Measurements from ENCODE around the gene KDM1B. TPM values are rescaled to one million over a fixed set of nuclear protein-coding genes. Genes with fewer than 3 reads are reported as not detected.
A peak's percentile ranks its signal among the peaks of the same experiment; 100 is the strongest.
"Not testable (repeated sequence)": the region's sequence is repeated elsewhere in the genome, so short reads cannot be mapped to it uniquely, and the experiment has no call there.

KDM1B gene
- total RNA-seq, 2 donors from 2014 or later: 7.7 to 10.0 TPM

GRCh38 chr6:18141805-18142590, 13.2 kb upstream of the KDM1B start:
- peaks cover 0 to 27% of the 10 kb centered on the region in 2 donors for H3K36me3 Mint-ChIP-seq
- H3K27ac Mint-ChIP-seq: peak overlapping the region in 1 of 2 donors; percentile 25
- DNase-seq (ENCODE audit: low spot score in 2 of 2) (no peak), ATAC-seq (no peak)
- no peaks in the 10 kb centered on the region for H3K9me3 Mint-ChIP-seq

GRCh38 chr6:18142591-18142861, 12.7 kb upstream of the KDM1B start:
- no peak for ATAC-seq

GRCh38 chr6:18147160-18147559, 8.1 kb upstream of the KDM1B start:
- peaks cover 12 to 15% of the 10 kb centered on the region in 2 donors for H3K36me3 Mint-ChIP-seq
- H3K9me3 Mint-ChIP-seq: no peaks in the 10 kb centered on the region
- ATAC-seq: peak; percentile 89 to 97
- DNase-seq (ENCODE audit: low spot score in 2 of 2): no peak
- peak overlapping the region in 1 of 2 donors; percentile 66 for H3K27ac Mint-ChIP-seq

More at GRCh38 chr6:18142591-18142861, 12.7 kb upstream of the KDM1B start:
- Mint-ChIP-seq H3K36me3 (peaks cover 0 to 27% of the 10 kb centered on the region in 2 donors), H3K27ac (no peak overlapping the region), H3K9me3 (no peaks in the 10 kb centered on the region)
- DNase-seq (ENCODE audit: low spot score in 2 of 2): no peak

- Mint-ChIP-seq H3K36me3 (peaks cover 7 to 18% of the 10 kb centered on the region in 2 donors), H3K27ac (peak overlapping the region in 1 of 2 donors; percentile 66), H3K9me3 (peaks cover 0 to 3% of the 10 kb centered on the region in 2 donors)
- no peak for ATAC-seq
- no peak for DNase-seq (ENCODE audit: low spot score in 2 of 2)
These were observed 7.6 kb upstream of the KDM1B start for GRCh38 chr6:18147616-18148015.

- H3K36me3 Mint-ChIP-seq: peaks cover 0 to 24% of the 10 kb centered on the region in 2 donors
- DNase-seq (ENCODE audit: low spot score in 2 of 2): no peak
- ATAC-seq: no peak
- peaks cover 0 to 4% of the 10 kb centered on the region in 2 donors for H3K9me3 Mint-ChIP-seq
- no peak overlapping the region for H3K27ac Mint-ChIP-seq
These were observed 6.8 kb upstream of the KDM1B start for GRCh38 chr6:18148304-18149025.

GRCh38 chr6:18151391-18151790, 3.8 kb upstream of the KDM1B start:
- not testable (repeated sequence) for ATAC-seq; H3K9me3 Mint-ChIP-seq; DNase-seq (ENCODE audit: low spot score in 2 of 2)
- Mint-ChIP-seq H3K27ac (peak overlapping the region in 1 of 2 donors; percentile 44), H3K36me3 (peaks cover 5 to 24% of the 10 kb centered on the region in 2 donors)

GRCh38 chr6:18151801-18152200, 3.4 kb upstream of the KDM1B start:
- DNase-seq (ENCODE audit: low spot score in 2 of 2) (no peak), ATAC-seq (no peak)
- no peak overlapping the region for H3K27ac Mint-ChIP-seq
- H3K9me3 Mint-ChIP-seq: peaks cover 0 to 4% of the 10 kb centered on the region in 2 donors
- peaks cover 5 to 24% of the 10 kb centered on the region in 2 donors for H3K36me3 Mint-ChIP-seq

GRCh38 chr6:18153311-18153703, 1.9 kb upstream of the KDM1B start:
- peaks cover 5 to 22% of the 10 kb centered on the region in 2 donors for H3K36me3 Mint-ChIP-seq
- H3K27ac Mint-ChIP-seq: no peak overlapping the region
- ATAC-seq: no peak
- no peak for DNase-seq (ENCODE audit: low spot score in 2 of 2)
- H3K9me3 Mint-ChIP-seq: peaks cover 0 to 4% of the 10 kb centered on the region in 2 donors

GRCh38 chr6:18154507-18155149, 594 bp upstream of the KDM1B start, which contains the start of gene TPMT:
Gene TPMT, minus strand, starts transcription at chr6:18155077. Its CDS starts 5,950 bp downstream, at chr6:18149127.
- Mint-ChIP-seq H3K36me3 (peaks cover 9 to 14% of the 10 kb centered on the region in 2 donors), H3K9me3 (peaks cover 0 to 4% of the 10 kb centered on the region in 2 donors), H3K27ac (peak within 1 kb of the TSS; percentile 86 to 95)
- ATAC-seq: peak; percentile 73 to 74
- DNase-seq (ENCODE audit: low spot score in 2 of 2): no peak

GRCh38 chr6:18155864-18156421, 721 bp downstream of the KDM1B start:
- peak overlapping the region; percentile 70 to 74 for H3K27ac Mint-ChIP-seq
- peaks cover 12 to 22% of the 10 kb centered on the region in 2 donors for H3K36me3 Mint-ChIP-seq
- ATAC-seq: peak in 1 of 2 donors; percentile 21
- peak; percentile 45 to 70 for DNase-seq (ENCODE audit: low spot score in 2 of 2)
- peaks cover 0 to 4% of the 10 kb centered on the region in 2 donors for H3K9me3 Mint-ChIP-seq

GRCh38 chr6:18160911-18161310, 5.7 kb downstream of the KDM1B start:
- Mint-ChIP-seq H3K36me3 (peaks cover 19 to 20% of the 10 kb centered on the region in 2 donors), H3K9me3 (no peaks in the 10 kb centered on the region), H3K27ac (no peak overlapping the region)
- DNase-seq (ENCODE audit: low spot score in 2 of 2) (no peak), ATAC-seq (peak; percentile 17 to 85)

- peak overlapping the region in 1 of 2 donors; percentile 6 for H3K27ac Mint-ChIP-seq
- ATAC-seq: no peak
- peaks cover 19 to 20% of the 10 kb centered on the region in 2 donors for H3K36me3 Mint-ChIP-seq
- no peak for DNase-seq (ENCODE audit: low spot score in 2 of 2)
- H3K9me3 Mint-ChIP-seq: no peaks in the 10 kb centered on the region
These were observed 6.2 kb downstream of the KDM1B start for GRCh38 chr6:18161431-18161830.

GRCh38 chr6:18162401-18162800, 7.2 kb downstream of the KDM1B start:
- Mint-ChIP-seq H3K36me3 (peaks cover 19 to 20% of the 10 kb centered on the region in 2 donors), H3K27ac (no peak overlapping the region), H3K9me3 (no peaks in the 10 kb centered on the region)
- no peak for ATAC-seq
- DNase-seq (ENCODE audit: low spot score in 2 of 2): no peak

GRCh38 chr6:18165751-18166150, 10.5 kb downstream of the KDM1B start:
- Mint-ChIP-seq H3K9me3 (no peaks in the 10 kb centered on the region), H3K36me3 (peaks cover 22 to 24% of the 10 kb centered on the region in 2 donors), H3K27ac (no peak overlapping the region)
- ATAC-seq (no peak), DNase-seq (ENCODE audit: low spot score in 2 of 2) (no peak)

- Mint-ChIP-seq H3K9me3 (no peaks in the 10 kb centered on the region), H3K27ac (no peak overlapping the region), H3K36me3 (peaks cover 17 to 23% of the 10 kb centered on the region in 2 donors)
- ATAC-seq (no peak), DNase-seq (ENCODE audit: low spot score in 2 of 2) (no peak)
These were observed 11.3 kb downstream of the KDM1B start for GRCh38 chr6:18166312-18167036.

GRCh38 chr6:18168264-18168663, 13.0 kb downstream of the KDM1B start:
- no peaks in the 10 kb centered on the region for H3K9me3 Mint-ChIP-seq
- ATAC-seq (no peak), DNase-seq (ENCODE audit: low spot score in 2 of 2) (no peak)
- H3K27ac Mint-ChIP-seq: no peak overlapping the region
- peaks cover 12 to 20% of the 10 kb centered on the region in 2 donors for H3K36me3 Mint-ChIP-seq

Data from activated naive CD4-positive, alpha-beta T cell treated with anti-CD3 and anti-CD28 coated beads, Interleukin-2, amount 50 U/mL, for 72 hours (primary cell).